Activated CD8-positive, alpha-beta memory T cell treated with anti-CD3 and anti-CD28 coated beads, Interleukin-2, amount 10 ng/mL, durations not matched to agents 7 days and 5 days (primary cell): ENCODE results near the gene NFIX. TPM values are rescaled to one million over a fixed set of nuclear protein-coding genes. Genes with fewer than 3 reads are reported as not detected.

ENCODE experiments used
- ATAC-seq: fragments of 150-1000 bp; cut with Tn5 transposase; one replicate; pipeline ENCODE4 v1.10.0; 2021; ENCODE audit warnings: moderate library complexity
- CTCF ChIA-PET: fragments of 350-600 bp; sonication (Branson Sonifier 250); formaldehyde crosslinking; loops from one replicate; lab custom pipeline; 2021; ENCODE audit warnings: antibody characterized with exemption; lab: Charles Lee
- DNase-seq: peaks from one replicate; pipeline ENCODE4 v3.0.0-alpha.2; 2020
- H3K27ac Mint-ChIP-seq: one replicate; pipeline ENCODE4 v1.8.0; 2021; ENCODE audit warnings: mild to moderate bottlenecking, mixed read lengths
- H3K27me3 Mint-ChIP-seq: one replicate; pipeline ENCODE4 v1.8.0; 2021; ENCODE audit warnings: mixed read lengths
- H3K36me3 Mint-ChIP-seq: one replicate; pipeline ENCODE4 v1.8.0; 2021; ENCODE audit warnings: mild to moderate bottlenecking, mixed read lengths
- H3K4me1 Mint-ChIP-seq: one replicate; pipeline ENCODE4 v1.8.0; 2021; ENCODE audit warnings: mixed read lengths
- H3K4me3 Mint-ChIP-seq: one replicate; pipeline ENCODE4 v1.8.0; 2021; ENCODE audit warnings: mild to moderate bottlenecking, moderate library complexity, mixed read lengths
- H3K9me3 Mint-ChIP-seq: one replicate; pipeline ENCODE4 v1.8.0; 2022; ENCODE audit warnings: low read depth, mixed read lengths
- total RNA-seq, 2 experiments: library from RNA; stranded (reverse); gene quantifications; one replicate each; pipeline ENCODE4 v1.2.3, GENCODE V29; 2021

The NFIX gene
- total RNA-seq, 2 experiments from 2014 or later = 0.21 to 0.32 TPM

DNA sequence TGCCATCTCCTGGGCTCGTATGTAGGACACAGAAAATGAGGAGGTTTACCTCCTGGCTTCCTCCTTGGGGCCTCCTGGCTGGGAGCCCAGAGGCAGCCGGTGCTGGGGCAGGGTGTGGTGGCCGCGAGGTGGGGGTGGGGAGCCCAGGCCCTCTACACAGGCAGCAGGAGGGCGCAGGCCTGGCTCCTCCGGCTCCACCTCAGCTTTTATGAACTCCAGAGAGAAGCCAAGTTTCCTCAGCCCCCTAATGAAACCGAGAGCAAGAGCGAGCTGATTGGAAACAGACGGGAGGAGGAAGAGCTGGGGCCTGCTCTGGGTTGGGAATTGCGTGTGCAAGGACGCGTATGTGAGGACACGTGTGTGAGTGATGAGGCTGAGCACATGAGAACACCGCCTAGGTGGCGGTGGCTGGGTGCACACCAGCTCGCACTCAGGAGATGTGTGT, 84.3 kb downstream of the NFIX start:
- ATAC-seq (no peak), DNase-seq (no peak)
- no peaks in the 10 kb centered on the region for H3K4me1 Mint-ChIP-seq
- peaks cover 1% of the 10 kb centered on the region for H3K27me3 Mint-ChIP-seq
- no peak overlapping the region for H3K4me3 Mint-ChIP-seq
- H3K27ac Mint-ChIP-seq = no peak overlapping the region
- no peaks in the 10 kb centered on the region for H3K9me3 Mint-ChIP-seq
- CTCF ChIA-PET = interaction anchor here (0.7 to 4.3 kb wide), 3 partner anchors 14 to 46 kb away, joined by 3 to 20 read pairs (median 4); no protein-coding TSS in a partner anchor
- no peaks in the 10 kb centered on the region for H3K36me3 Mint-ChIP-seq

DNA sequence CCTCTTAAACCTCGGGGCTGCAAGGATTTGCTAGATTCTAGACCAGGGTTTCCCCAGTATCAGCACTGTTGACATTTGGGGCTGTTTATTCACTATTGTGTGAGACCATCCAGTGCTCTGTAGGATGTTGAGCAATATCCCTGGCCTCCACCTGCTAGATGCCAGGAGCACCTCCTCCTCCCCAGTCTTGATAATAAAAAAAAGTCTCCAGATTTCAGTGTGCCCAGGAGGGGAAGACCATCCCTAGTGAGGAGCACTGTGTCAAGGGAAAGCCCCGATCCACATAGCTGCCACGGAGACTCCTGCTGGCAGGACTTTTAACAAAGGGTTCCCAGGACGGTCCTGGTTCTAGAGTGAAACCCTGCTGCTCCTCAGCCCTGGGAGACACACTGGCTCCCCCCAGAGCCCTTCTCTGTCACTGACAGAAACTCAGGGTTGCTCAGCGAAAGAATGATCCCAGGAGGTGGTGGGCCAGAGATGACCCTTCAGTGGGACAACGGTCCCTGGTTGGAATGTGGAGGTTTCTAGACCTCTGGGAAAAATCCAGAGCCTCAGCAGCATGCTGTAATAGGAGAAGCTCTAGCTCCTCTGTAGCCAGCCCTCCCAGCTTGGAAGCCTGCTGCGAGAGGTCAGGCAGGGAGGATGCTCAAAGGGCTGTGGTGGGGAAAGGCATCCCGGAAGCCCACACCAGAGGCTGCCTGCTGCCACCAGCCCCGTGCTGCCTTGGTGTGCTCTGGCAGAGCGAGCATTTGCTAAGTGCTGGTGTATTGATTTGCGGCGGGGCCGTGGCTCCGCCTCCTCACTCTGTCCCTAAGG, 87.1 kb downstream of the NFIX start:
- CTCF ChIA-PET = interaction anchor here (0.6 to 5.2 kb wide), 4 partner anchors 12 to 117 kb away, joined by 3 to 21 read pairs (median 7); no protein-coding TSS in a partner anchor
- H3K27me3 Mint-ChIP-seq = peaks cover 2% of the 10 kb centered on the region
- no peak for DNase-seq

DNA sequence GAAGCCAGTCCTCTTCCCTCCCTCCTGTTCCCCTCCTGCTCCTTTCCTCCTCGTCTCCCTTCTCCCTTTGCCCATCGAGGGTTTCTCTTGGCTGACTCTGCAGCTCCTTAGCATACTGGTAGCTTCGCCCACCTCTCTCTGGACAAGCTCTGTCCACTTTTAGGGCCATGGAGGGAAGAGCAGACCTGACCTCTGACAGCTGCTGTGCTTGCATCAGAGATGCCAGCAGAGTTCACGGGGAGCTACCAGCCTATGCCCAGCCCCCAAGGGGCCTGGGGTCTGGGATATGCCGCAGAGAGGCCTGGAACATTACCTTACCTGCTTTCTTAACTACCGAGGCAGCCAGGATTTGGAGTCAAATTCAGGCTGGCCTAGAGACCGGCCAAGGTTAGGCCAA, 87.7 kb downstream of the NFIX start:
- Mint-ChIP-seq H3K36me3 (no peaks in the 10 kb centered on the region), H3K9me3 (no peaks in the 10 kb centered on the region), H3K27ac (no peak overlapping the region), H3K4me3 (no peak overlapping the region), H3K4me1 (no peaks in the 10 kb centered on the region), H3K27me3 (peaks cover 2% of the 10 kb centered on the region)
- no peak for DNase-seq
- CTCF ChIA-PET = interaction anchor here (0.6 to 5.2 kb wide), 4 partner anchors 12 to 108 kb away, joined by 3 to 21 read pairs (median 13); no protein-coding TSS in a partner anchor
- no peak for ATAC-seq

More for the DNA sequence above, 87.1 kb downstream of the NFIX start:
- Mint-ChIP-seq H3K36me3 (no peaks in the 10 kb centered on the region), H3K4me1 (no peaks in the 10 kb centered on the region), H3K4me3 (no peak overlapping the region), H3K27ac (no peak overlapping the region), H3K9me3 (no peaks in the 10 kb centered on the region)
- ATAC-seq = no peak

DNA sequence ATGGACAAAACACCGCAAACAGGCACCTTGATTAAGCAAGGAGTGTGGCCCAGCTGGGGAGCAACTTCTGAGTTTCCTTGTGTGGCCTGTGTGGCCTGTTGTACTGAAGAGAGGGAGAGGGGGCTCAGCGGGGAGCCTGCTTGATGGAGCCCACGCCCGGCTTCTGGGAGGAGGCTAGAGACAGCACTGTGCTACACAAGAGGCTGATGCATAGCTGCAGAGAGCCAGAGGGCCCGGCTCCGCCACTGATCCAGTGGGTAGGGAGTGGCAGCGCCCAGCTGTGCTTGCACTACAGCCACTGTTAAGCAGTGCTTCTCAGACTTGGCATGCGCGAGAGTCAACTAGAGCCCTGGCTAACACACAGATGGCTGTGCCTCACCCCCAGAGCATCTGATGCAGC, 88.4 kb downstream of the NFIX start:
- peaks cover 2% of the 10 kb centered on the region for H3K27me3 Mint-ChIP-seq
- H3K4me3 Mint-ChIP-seq = no peak overlapping the region
- H3K9me3 Mint-ChIP-seq = no peaks in the 10 kb centered on the region
- no peak overlapping the region for H3K27ac Mint-ChIP-seq
- H3K36me3 Mint-ChIP-seq = no peaks in the 10 kb centered on the region
- ATAC-seq (no peak), DNase-seq (no peak)
- H3K4me1 Mint-ChIP-seq = no peaks in the 10 kb centered on the region
- CTCF ChIA-PET = interaction anchor here (0.9 to 5.2 kb wide), 5 partner anchors 11 to 108 kb away, joined by 3 to 21 read pairs (median 10); no protein-coding TSS in a partner anchor

DNA sequence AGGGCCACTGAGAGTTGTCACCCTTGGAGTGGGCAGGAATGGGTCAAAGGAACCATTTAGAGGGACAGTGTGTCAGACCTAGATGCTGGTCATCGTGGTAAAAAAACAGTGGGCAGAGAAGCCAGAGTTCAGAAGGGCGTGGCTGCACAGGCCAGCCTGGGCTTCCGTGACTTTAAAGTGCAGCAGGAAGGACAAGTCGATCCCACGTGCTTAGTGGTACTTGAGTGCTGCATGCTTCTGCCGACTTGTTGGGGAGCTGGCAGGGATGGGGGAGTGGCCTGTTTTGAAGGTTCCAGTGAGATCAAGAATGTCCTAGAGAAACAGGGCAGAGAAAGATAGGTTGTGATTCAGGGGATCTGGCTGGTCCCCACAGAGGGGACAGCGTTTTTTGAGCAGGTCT, 90.4 kb downstream of the NFIX start:
- H3K27me3 Mint-ChIP-seq = peaks cover 2% of the 10 kb centered on the region
- H3K27ac Mint-ChIP-seq = no peak overlapping the region
- no peaks in the 10 kb centered on the region for H3K36me3 Mint-ChIP-seq
- H3K9me3 Mint-ChIP-seq = no peaks in the 10 kb centered on the region
- CTCF ChIA-PET = interaction anchor here (0.6 to 5.2 kb wide), 9 partner anchors 9 to 121 kb away, joined by 3 to 21 read pairs (median 5); no protein-coding TSS in a partner anchor
- no peak for ATAC-seq
- no peak for DNase-seq
- H3K4me3 Mint-ChIP-seq = no peak overlapping the region
- H3K4me1 Mint-ChIP-seq = no peaks in the 10 kb centered on the region

DNA sequence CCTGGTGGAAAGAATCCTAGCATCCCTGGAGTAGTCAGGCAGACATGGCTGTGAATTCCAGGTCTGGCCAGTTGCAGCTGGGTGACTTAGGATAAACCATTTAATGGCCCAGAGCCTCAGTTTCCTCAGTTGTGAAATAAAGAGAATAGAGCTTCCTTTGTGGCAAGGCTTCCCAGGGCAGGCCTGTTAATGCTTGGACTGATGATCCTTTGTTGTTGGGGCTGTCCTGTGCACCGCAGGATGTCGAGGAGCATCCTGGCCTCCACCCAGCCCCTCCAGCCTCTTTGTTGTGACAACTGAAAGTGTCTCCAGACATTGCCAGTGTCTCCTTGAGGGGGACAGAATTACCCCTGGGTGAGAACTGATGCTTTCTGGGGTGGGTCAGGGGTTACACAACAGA, 91.1 kb downstream of the NFIX start:
- DNase-seq = no peak
- ATAC-seq = no peak
- Mint-ChIP-seq H3K36me3 (no peaks in the 10 kb centered on the region), H3K4me3 (no peak overlapping the region), H3K27me3 (peaks cover 2% of the 10 kb centered on the region), H3K4me1 (no peaks in the 10 kb centered on the region), H3K9me3 (no peaks in the 10 kb centered on the region), H3K27ac (no peak overlapping the region)
- CTCF ChIA-PET = interaction anchor here (0.6 to 5.2 kb wide), 7 partner anchors 8 to 121 kb away, joined by 3 to 21 read pairs (median 5); no protein-coding TSS in a partner anchor

DNA sequence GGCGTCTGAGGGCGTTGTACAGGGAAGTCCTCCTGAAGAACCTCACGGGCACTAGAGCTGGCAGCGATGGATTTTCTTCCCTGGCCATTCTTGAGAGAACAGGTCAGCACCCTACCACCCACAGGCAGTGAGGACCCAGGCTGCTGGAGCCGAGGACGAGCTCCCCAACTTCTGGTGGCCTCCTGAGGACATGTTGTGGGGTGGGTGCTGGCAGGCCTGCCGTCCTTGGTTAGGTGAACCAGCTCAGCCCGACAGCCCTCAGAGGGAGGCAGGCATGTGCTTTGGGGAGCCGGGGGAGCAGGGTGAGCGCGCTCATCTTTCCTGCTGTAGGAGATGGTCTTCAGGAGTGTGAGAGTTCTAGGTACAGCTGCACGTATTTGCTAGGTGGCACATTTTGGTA, 92.0 kb downstream of the NFIX start:
- H3K4me3 Mint-ChIP-seq = no peak overlapping the region
- H3K27ac Mint-ChIP-seq = no peak overlapping the region
- CTCF ChIA-PET = interaction anchor here (1.3 to 4.9 kb wide), 4 partner anchors 26 to 122 kb away, joined by 4 to 16 read pairs (median 9); no protein-coding TSS in a partner anchor
- H3K36me3 Mint-ChIP-seq = no peaks in the 10 kb centered on the region
- H3K9me3 Mint-ChIP-seq = no peaks in the 10 kb centered on the region
- no peak for ATAC-seq
- no peak for DNase-seq
- peaks cover 5% of the 10 kb centered on the region for H3K27me3 Mint-ChIP-seq
- H3K4me1 Mint-ChIP-seq = no peaks in the 10 kb centered on the region

DNA sequence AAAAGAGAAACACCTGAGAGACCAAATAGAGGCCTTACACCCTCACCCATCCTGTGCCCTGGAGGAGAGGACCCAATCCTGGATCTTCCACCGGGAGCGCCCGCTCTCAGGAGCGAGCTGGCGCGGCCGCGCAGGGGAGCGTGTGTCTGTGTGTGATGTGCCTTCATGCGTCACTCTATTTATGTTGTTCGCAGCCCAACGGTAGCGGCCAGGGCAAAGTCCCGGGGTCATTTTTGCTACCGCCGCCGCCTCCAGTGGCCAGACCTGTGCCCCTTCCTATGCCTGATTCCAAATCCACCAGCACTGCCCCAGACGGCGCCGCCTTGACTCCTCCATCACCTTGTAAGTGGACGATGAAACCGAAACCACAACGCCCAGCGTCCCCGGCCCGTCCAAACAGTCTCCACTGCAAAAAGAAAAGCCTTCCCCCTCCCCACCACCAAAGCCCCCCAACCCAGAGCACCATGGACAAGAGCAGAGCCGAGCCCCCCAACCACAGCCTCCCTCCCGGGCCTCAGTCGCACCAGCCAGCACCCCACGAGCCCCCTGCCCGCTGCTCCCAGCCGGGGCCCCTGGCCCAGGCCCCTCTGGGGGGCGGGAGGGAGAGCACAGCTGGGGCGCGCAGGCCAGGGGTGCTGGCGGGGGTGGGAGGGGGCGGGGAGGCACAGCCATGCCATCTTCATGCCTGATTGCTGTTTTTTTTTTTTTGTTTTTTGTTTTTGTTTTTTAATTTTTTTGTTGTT, 92.7 kb downstream of the NFIX start:
- Mint-ChIP-seq H3K27me3 (peaks cover 5% of the 10 kb centered on the region), H3K36me3 (no peaks in the 10 kb centered on the region), H3K4me1 (no peaks in the 10 kb centered on the region), H3K4me3 (no peak overlapping the region), H3K9me3 (no peaks in the 10 kb centered on the region), H3K27ac (no peak overlapping the region)
- CTCF ChIA-PET = interaction anchor here (1.3 to 4.9 kb wide), 3 partner anchors 27 to 123 kb away, joined by 4 to 16 read pairs (median 13); no protein-coding TSS in a partner anchor
- ATAC-seq (no peak), DNase-seq (no peak)

DNA sequence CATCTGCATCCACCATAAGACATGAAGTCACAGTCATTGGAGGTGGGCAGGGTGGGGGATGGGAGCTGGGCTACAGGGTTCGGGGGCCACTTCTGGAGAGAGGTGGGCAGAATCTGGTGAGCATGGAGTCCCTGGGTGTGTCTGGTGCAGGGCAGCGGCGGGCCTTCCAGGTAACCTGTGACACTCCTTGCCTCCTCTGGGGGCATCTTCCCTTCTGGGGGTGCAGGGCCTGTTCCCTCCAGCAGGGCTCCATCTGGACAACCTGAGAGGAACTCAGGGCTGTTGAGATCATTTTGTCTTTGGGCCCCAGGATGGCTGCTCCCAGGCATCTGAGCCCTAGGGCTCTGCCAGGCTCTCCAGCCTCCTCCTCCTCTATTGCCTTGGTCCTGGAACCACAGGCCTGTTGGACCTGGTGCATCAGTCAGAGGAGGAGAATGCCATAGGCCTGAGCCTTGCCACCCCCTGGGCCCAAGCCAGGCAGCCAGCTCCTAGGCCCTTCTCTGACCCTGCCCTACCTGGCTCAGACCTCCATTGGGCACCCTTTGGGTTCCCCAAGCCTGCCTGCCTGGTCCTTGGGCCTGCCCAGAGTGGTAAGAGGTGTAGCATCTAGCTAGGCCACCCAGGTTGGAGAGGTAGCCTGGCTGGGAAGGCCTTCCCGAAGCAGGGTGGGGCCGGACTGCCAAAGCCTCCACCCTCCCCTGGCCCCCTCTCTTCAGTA, 94.0 kb downstream of the NFIX start:
- peaks cover 10% of the 10 kb centered on the region for H3K27me3 Mint-ChIP-seq
- H3K9me3 Mint-ChIP-seq = no peaks in the 10 kb centered on the region
- no peaks in the 10 kb centered on the region for H3K4me1 Mint-ChIP-seq
- no peak overlapping the region for H3K4me3 Mint-ChIP-seq
- no peaks in the 10 kb centered on the region for H3K36me3 Mint-ChIP-seq
- DNase-seq (no peak), ATAC-seq (peak; percentile 56)
- CTCF ChIA-PET = interaction anchor here (0.7 to 8.5 kb wide), 3 partner anchors 10 to 124 kb away, joined by 3 to 178 read pairs (median 4); no protein-coding TSS in a partner anchor
- H3K27ac Mint-ChIP-seq = no peak overlapping the region

DNA sequence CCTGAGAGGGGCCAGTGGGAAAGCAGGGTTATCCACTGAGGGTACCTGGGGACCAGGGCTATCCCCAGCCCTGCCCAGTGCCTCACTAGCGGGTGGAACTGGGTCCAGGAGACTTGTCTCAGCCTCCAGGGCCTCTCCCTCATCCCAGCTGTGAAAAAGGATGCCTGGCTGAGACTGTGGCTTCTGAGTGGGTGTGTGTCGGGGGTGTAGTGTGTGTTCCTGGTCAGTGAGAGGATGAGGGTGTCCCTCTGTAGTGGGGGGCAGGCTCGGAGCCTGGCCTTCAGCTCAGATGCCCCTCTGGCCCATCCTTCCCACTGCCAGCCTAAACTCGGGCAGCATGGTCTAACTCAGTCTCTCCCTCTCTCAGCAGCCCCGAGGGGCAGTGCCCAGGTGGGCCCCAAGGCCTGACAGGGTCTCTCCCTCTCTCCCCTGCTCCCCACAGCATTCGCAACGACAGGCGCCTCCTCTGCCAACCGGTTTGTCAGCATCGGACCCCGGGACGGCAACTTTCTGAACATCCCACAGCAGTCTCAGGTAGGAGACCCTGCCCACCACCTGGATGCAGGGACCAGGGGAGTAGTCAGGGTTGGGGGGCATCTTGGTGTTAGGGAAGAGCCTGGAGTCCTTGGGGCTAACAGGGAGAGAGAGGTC, 94.7 kb downstream of the NFIX start:
- ATAC-seq (no peak), DNase-seq (no peak)
- no peaks in the 10 kb centered on the region for H3K36me3 Mint-ChIP-seq
- no peaks in the 10 kb centered on the region for H3K4me1 Mint-ChIP-seq
- peaks cover 14% of the 10 kb centered on the region for H3K27me3 Mint-ChIP-seq
- no peaks in the 10 kb centered on the region for H3K9me3 Mint-ChIP-seq
- no peak overlapping the region for H3K27ac Mint-ChIP-seq
- CTCF ChIA-PET = interaction anchor here (0.7 to 8.5 kb wide), 3 partner anchors 9 to 125 kb away, joined by 3 to 178 read pairs (median 4); no protein-coding TSS in a partner anchor
- no peak overlapping the region for H3K4me3 Mint-ChIP-seq

DNA sequence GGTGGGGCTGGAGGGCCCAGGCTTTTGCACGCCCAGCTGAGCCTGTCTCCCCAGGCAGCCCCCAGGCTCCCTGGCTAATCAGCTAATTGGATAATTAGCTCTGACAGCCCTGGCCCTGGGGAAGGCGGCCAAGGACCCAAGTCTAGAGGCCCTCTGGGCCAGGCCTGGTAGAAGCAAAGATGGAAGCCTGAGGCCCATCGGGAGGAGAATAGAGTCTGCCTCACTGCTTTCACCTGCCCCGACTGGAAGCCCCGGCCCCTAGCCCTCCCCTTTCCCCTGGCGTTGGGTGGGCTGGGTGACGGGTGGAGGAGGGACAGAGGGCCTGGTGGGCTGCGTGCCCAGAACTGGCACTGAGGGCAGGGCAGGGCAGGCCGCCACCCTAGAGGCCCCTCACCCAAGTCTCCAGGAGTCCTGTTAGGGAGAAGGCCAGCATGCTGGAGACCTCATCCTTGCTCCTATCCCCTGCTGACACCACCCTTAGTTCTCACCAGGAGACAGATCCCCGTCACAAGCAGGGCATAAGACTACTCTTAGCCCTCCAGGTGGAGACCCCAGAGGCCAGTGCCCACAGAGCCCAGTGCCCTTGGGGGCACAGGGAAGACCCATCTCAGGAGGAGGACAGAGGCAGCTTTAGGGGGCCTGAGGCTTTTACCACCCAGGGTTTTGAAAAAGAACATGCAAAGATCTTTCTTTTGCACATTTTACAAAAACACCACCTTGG, 95.4 kb downstream of the NFIX start:
- DNase-seq (no peak), ATAC-seq (no peak)
- Mint-ChIP-seq H3K27ac (no peak overlapping the region), H3K9me3 (no peaks in the 10 kb centered on the region), H3K4me3 (no peak overlapping the region), H3K27me3 (peaks cover 18% of the 10 kb centered on the region), H3K4me1 (no peaks in the 10 kb centered on the region), H3K36me3 (no peaks in the 10 kb centered on the region)
- CTCF ChIA-PET = interaction anchor here (2.1 to 8.5 kb wide), 2 partner anchors 111 to 125 kb away, joined by 12 to 178 read pairs; no protein-coding TSS in a partner anchor
